Heart left ventricle (tissue), 13 donors: Measurements from ENCODE around the gene VAT1L.

Experiments
- CTCF ChIP-seq, 12 donors: fragments of 200-600 bp; sonication (generic) in 4 of 12; IDR thresholded peaks; one replicate each; pipeline versions ENCODE4 v1.5.0 to v1.8.0; 2018 to 2022; ENCODE audit warnings: antibody characterized with exemption in 12 of 12, mild to moderate bottlenecking in 5 of 12
- POLR2A ChIP-seq, 2 donors: fragments of 450-650 bp; IDR thresholded peaks; one replicate each; pipeline ENCODE4 v1.6.1; 2017; ENCODE audit warnings: antibody characterized with exemption in 2 of 2, mild to moderate bottlenecking in 2 of 2, moderate library complexity in 2 of 2
- donor health status: ischemic (EF 13 %, LVEDD 7.1; RV severe dilation, severe dysfunction).
- donor health status: DM: no; HTN: yes; CAD: no.
- donor health status: DM: no; HTN: no; CAD: no.
- donor health status: ischemic (EF 25% LVEDD 6.9; RV normal size, moderate dysfunction).
- donor health status: ischemic (EF 25% LVEDD 5.7; RV mildly dilated, moderate dysfunction).
- donor health status: ischemic (EF 35%, LVEDD 5.7; RV mildly dilated, moderate dysfunction).
- donor health status: nonischemic (EF 11% LVEDD 7.7; RV severe dilation, severe dysfunction).
- donor health status: DM: yes; HTN: yes; CAD: no.
- donor health status: PGD.
- donor health status: ischemic (EF 29% LVEDD 5.4; RV normal size, mild dysfunction).
- donor health status: nonischemic (EF 23%, LVEDD 6.1; RV moderate dilation, normal function).

- TF ChIP-seq CTCF (IDR thresholded peaks at IDR 0.05) (no peak), POLR2A (IDR thresholded peaks at IDR 0.05) (no peak)
Observed at GRCh38 chr16:77759201-77759600, 29.2 kb upstream of the VAT1L start.
